ENCODE results near the gene TNFSF15. TPM values are rescaled to one million over a fixed set of nuclear protein-coding genes. Genes with fewer than 3 reads are reported as not detected.

TNFSF15 gene
- total and polyA plus RNA-seq, 9 donors = 0.02 to 0.53 (median 0.24) TPM

- no peak for DNase-seq
- H3K27me3 ChIP-seq = no peaks in the 10 kb centered on the region
- intact Hi-C loops (cut with DNase I) = loop anchor here in 1 of 4 donors (10.0 kb wide), 1 partner anchor 63 kb away; no protein-coding TSS in a partner anchor
- 51 to 74% (median 55%) methylated on average over 2 of the region's 2 CpGs for WGBS, 3 donors
- no peak overlapping the region for H3K4me3 ChIP-seq
- no peaks in the 10 kb centered on the region for H3K36me3 ChIP-seq
- H3K4me1 ChIP-seq (ENCODE audit: insufficient read depth) = no peaks in the 10 kb centered on the region
- H3K9me3 ChIP-seq = peaks cover 0 to 3% of the 10 kb centered on the region in 2 donors
- no peak overlapping the region for H3K27ac ChIP-seq
- TF ChIP-seq EP300 (IDR thresholded peaks at IDR 0.05) = no peak
- TF ChIP-seq, protein P1, sequence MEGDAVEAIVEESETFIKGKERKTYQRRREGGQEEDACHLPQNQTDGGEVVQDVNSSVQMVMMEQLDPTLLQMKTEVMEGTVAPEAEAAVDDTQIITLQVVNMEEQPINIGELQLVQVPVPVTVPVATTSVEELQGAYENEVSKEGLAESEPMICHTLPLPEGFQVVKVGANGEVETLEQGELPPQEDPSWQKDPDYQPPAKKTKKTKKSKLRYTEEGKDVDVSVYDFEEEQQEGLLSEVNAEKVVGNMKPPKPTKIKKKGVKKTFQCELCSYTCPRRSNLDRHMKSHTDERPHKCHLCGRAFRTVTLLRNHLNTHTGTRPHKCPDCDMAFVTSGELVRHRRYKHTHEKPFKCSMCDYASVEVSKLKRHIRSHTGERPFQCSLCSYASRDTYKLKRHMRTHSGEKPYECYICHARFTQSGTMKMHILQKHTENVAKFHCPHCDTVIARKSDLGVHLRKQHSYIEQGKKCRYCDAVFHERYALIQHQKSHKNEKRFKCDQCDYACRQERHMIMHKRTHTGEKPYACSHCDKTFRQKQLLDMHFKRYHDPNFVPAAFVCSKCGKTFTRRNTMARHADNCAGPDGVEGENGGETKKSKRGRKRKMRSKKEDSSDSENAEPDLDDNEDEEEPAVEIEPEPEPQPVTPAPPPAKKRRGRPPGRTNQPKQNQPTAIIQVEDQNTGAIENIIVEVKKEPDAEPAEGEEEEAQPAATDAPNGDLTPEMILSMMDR (IDR thresholded peaks at IDR 0.05) = no peak
- TF ChIP-seq POLR2A (IDR thresholded peaks at IDR 0.05) = no peak
Observed at GRCh38 chr9:114757395-114757794, 48.4 kb downstream of the TNFSF15 start.

- peaks cover 0 to 3% of the 10 kb centered on the region in 2 donors for H3K9me3 ChIP-seq
- no peaks in the 10 kb centered on the region for H3K4me1 ChIP-seq (ENCODE audit: insufficient read depth)
- H3K36me3 ChIP-seq = no peaks in the 10 kb centered on the region
- intact Hi-C loops (cut with DNase I) = loop anchor here in 1 of 4 donors (10.0 kb wide), 1 partner anchor 62 kb away; no protein-coding TSS in a partner anchor
- H3K4me3 ChIP-seq = no peak overlapping the region
- DNase-seq = no peak
- H3K27ac ChIP-seq = no peak overlapping the region
- no peaks in the 10 kb centered on the region for H3K27me3 ChIP-seq
- TF ChIP-seq EP300 (IDR thresholded peaks at IDR 0.05) (no peak), POLR2A (IDR thresholded peaks at IDR 0.05) (no peak)
- TF ChIP-seq, protein P1 (IDR thresholded peaks at IDR 0.05) = no peak
Observed at GRCh38 chr9:114756920-114757319, 48.9 kb downstream of the TNFSF15 start.

- 81 to 85% (median 83%) methylated on average over 3 of the region's 3 CpGs for WGBS, 3 donors
- no peak for DNase-seq
- intact Hi-C loops (cut with DNase I) = loop anchor here in 1 of 4 donors (10.0 kb wide), 1 partner anchor 60 kb away; no protein-coding TSS in a partner anchor
Observed at GRCh38 chr9:114754581-114754980, 51.3 kb downstream of the TNFSF15 start.

GRCh38 chr9:114746591-114747346 is 59.1 kb downstream of the TNFSF15 start:
- no peak overlapping the region for H3K27ac ChIP-seq
- intact Hi-C loops (cut with DNase I) = loop anchor here in 1 of 4 donors (10.0 kb wide), 1 partner anchor 158 kb away; no protein-coding TSS in a partner anchor
- no peaks in the 10 kb centered on the region for H3K27me3 ChIP-seq
- no peaks in the 10 kb centered on the region for H3K4me1 ChIP-seq (ENCODE audit: insufficient read depth)
- no peak for DNase-seq
- TF ChIP-seq, protein P1 (IDR thresholded peaks at IDR 0.05) = no peak
- TF ChIP-seq EP300 (IDR thresholded peaks at IDR 0.05) (no peak), POLR2A (IDR thresholded peaks at IDR 0.05) (no peak)
- H3K9me3 ChIP-seq = no peaks in the 10 kb centered on the region
- H3K36me3 ChIP-seq = no peaks in the 10 kb centered on the region
- WGBS, 3 donors = 4 to 9% (median 9%) methylated on average over 2 of the region's 2 CpGs
- no peak overlapping the region for H3K4me3 ChIP-seq

More at GRCh38 chr9:114754581-114754980, 51.3 kb downstream of the TNFSF15 start:
- TF ChIP-seq EP300 (IDR thresholded peaks at IDR 0.05) = no peak
- TF ChIP-seq, protein P1 (IDR thresholded peaks at IDR 0.05) = no peak
- Histone ChIP-seq H3K4me1 (ENCODE audit: insufficient read depth) (no peaks in the 10 kb centered on the region), H3K27me3 (no peaks in the 10 kb centered on the region), H3K27ac (no peak overlapping the region), H3K36me3 (no peaks in the 10 kb centered on the region), H3K9me3 (peaks cover 0 to under 1% of the 10 kb centered on the region in 2 donors), H3K4me3 (no peak overlapping the region)

Measured in ovary (tissue), 9 donors.